Measurements from ENCODE around the gene TNXB. TPM values are rescaled to one million over a fixed set of nuclear protein-coding genes. Genes with fewer than 3 reads are reported as not detected.
"Not testable (repeated sequence)": the region's sequence is repeated elsewhere in the genome, so short reads cannot be mapped to it uniquely, and the experiment has no call there.

Gene TNXB
- total RNA-seq, 1 donor from 2014 or later: 73.3 TPM

DNA sequence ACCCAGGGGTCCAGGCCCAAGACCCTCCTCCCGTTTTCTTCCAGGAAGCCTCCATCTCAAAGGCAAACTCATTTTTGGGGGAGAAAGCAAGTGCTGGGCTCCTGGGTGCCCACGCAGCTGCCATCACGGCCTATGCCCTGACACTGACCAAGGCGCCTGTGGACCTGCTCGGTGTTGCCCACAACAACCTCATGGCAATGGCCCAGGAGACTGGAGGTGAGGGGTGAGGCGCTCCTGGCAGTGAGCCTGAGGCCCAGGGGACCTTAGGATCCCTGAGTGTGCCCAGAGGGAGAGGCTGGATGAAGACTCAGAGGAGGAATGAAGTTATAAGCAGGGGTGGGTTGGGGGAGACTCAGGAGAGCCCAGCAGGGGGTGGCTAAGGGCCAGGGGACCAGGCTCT, 112.8 kb downstream of the TNXB start:
- intact Hi-C loops (cut with DNase I); ATAC-seq: not testable (repeated sequence)
- peak; percentile 13 for DNase-seq (ENCODE audit: missing footprints)

DNA sequence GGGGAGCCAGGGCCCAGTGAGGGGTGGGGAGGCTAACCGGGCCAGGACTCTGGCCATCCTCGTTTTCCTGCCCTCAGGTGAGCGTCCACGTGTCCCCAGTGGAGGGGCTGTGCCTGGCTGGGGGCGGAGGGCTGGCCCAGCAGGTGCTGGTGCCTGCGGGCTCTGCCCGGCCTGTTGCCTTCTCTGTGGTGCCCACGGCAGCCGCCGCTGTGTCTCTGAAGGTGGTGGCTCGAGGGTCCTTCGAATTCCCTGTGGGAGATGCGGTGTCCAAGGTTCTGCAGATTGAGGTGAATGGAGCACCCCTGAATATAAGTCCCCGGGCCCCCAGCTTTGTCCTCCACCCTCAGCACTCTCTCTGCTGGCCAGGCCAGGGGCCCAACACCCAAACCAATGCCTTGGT, 114.7 kb downstream of the TNXB start:
- ATAC-seq; intact Hi-C loops (cut with DNase I): not testable (repeated sequence)
- peak; percentile 46 for DNase-seq (ENCODE audit: missing footprints)

Other genes with a start within 250 kb of the TNXB start
- 25.6 TPM for gene NEU1, start 246.5 kb downstream of the TNXB start, total RNA-seq
- gene SLC44A4, start 230.3 kb downstream of the TNXB start, total RNA-seq: not detected
- 16.8 TPM for gene EHMT2, start 211.6 kb downstream of the TNXB start, total RNA-seq
- 3.2 TPM for gene ZBTB12, start 207.3 kb downstream of the TNXB start, total RNA-seq
- 8.9 TPM for gene C2, start 181.6 kb downstream of the TNXB start, total RNA-seq
- 8.8 TPM for gene CFB, start 163.2 kb downstream of the TNXB start, total RNA-seq
- gene NELFE, start 150.4 kb downstream of the TNXB start, total RNA-seq: 41.9 TPM
- 30.7 TPM for gene SKIC2, start 150.2 kb downstream of the TNXB start, total RNA-seq
- gene DXO, start 137.2 kb downstream of the TNXB start, total RNA-seq: 9.8 TPM
- gene C4A, start 127.3 kb downstream of the TNXB start, total RNA-seq: 92.1 TPM
- gene C4B, start 94.5 kb downstream of the TNXB start, total RNA-seq: 81.6 TPM
- gene CYP21A2, start 70.9 kb downstream of the TNXB start, total RNA-seq: 0.30 TPM
- gene ATF6B, start 18.9 kb upstream of the TNXB start, total RNA-seq: 24.4 TPM
- 2.8 TPM for gene FKBPL, start 20.9 kb upstream of the TNXB start, total RNA-seq
- gene PRRT1, start 42.6 kb upstream of the TNXB start, total RNA-seq: 0.46 TPM
- gene PPT2, start 44.8 kb upstream of the TNXB start, total RNA-seq: 22.8 TPM
- 7.8 TPM for gene EGFL8, start 55.3 kb upstream of the TNXB start, total RNA-seq
- gene AGPAT1, start 66.7 kb upstream of the TNXB start, total RNA-seq: 48.2 TPM
- gene RNF5, start 69.1 kb upstream of the TNXB start, total RNA-seq: 97.5 TPM
- gene AGER, start 74.9 kb upstream of the TNXB start, total RNA-seq: 2.0 TPM
- gene PBX2, start 80.9 kb upstream of the TNXB start, total RNA-seq: 42.9 TPM
- gene GPSM3, start 83.3 kb upstream of the TNXB start, total RNA-seq: 6.3 TPM
- 24.4 TPM for gene NOTCH4, start 114.7 kb upstream of the TNXB start, total RNA-seq